K562 (cell line): ENCODE measurements around the gene TSPAN15. TPM values are rescaled to one million over a fixed set of nuclear protein-coding genes. Genes with fewer than 3 reads are reported as not detected.

ENCODE experiments used
- ARID1B ChIP-seq: fragments of 450-650 bp; IDR thresholded peaks from 2 replicates; pipeline ENCODE4 v1.6.1; 2016; ENCODE audit warnings: antibody characterized with exemption, mild to moderate bottlenecking, inconsistent platforms
- CTCF ChIP-seq, 3 experiments: IDR thresholded peaks in 2 of 3; conservative IDR thresholded peaks in 1 of 3; 2 replicates each; pipeline ENCODE4 v1.5.1; 2011 to 2012; ENCODE audit warnings: low read length in 3 of 3, mild to moderate bottlenecking in 3 of 3, control low read depth in 2 of 3, improper control_type of control experiment in 1 of 3, inconsistent platforms in 1 of 3, low read depth in 1 of 3, mixed read lengths in 1 of 3, moderate library complexity in 1 of 3; ENCODE audit not compliant: insufficient read depth in 2 of 3
- FOS ChIP-seq: IDR thresholded peaks from 3 replicates; pipeline ENCODE4 v1.6.1; 2011; ENCODE audit not compliant: insufficient read length; ENCODE audit errors: extremely low read depth
- HLTF ChIP-seq: fragments of 450-650 bp; IDR thresholded peaks from 2 replicates; pipeline ENCODE4 v1.6.1; 2016
- MBD1 ChIP-seq: fragments of 250-450 bp; sonication (Bioruptor Pico); IDR thresholded peaks from 2 replicates; pipeline ENCODE4 v1.8.0; 2022; ENCODE audit warnings: inconsistent platforms
- MTA1 ChIP-seq: fragments of 450-650 bp; IDR thresholded peaks from 2 replicates; pipeline ENCODE4 v1.6.1; 2017; ENCODE audit warnings: borderline replicate concordance
- PRDM10 ChIP-seq: fragments of 450-650 bp; IDR thresholded peaks from 2 replicates; pipeline ENCODE4 v1.6.1; 2018; ENCODE audit not compliant: partially characterized antibody
- SP1 ChIP-seq: sonication (generic); formaldehyde crosslinking; IDR thresholded peaks from 2 replicates; pipeline ENCODE4 v1.8.1; 2022; ENCODE audit warnings: mild to moderate bottlenecking, missing genetic modification reagents
- TRIM28 ChIP-seq: fragments of 450-650 bp; IDR thresholded peaks from 2 replicates; pipeline ENCODE4 v1.6.1; 2017
- ZBTB40 ChIP-seq, 2 experiments: fragments of 450-650 bp in 1 of 2; sonication (generic) in 1 of 2; formaldehyde crosslinking in 1 of 2; IDR thresholded peaks; 2 replicates each; pipeline versions ENCODE4 v1.7.1 to v1.9.0; 2016 to 2022; ENCODE audit warnings: inconsistent platforms in 1 of 2, mild to moderate bottlenecking in 1 of 2, missing genetic modification reagents in 1 of 2
- ZNF57 ChIP-seq: fragments of 450-650 bp; formaldehyde crosslinking; IDR thresholded peaks from 2 replicates; pipeline ENCODE4 v1.4.0; 2020; ENCODE audit warnings: mild to moderate bottlenecking, moderate library complexity
- polyA plus RNA-seq, 8 experiments: library from polyadenylated mRNA; depleted of rRNA in 4 of 8; stranded (reverse) in 5 of 8; unstranded in 3 of 8; fragments of >200 nt; fragmentation: Nextera tagmentation in 2 of 8; fragmentation: Illumina TruSeq in 1 of 8; extraction: Ambion mirVana in 2 of 8; extraction: Trizol in 1 of 8; gene quantifications; 2 replicates each; pipeline versions ENCODE4 v1.2.1 to v1.2.3, GENCODE V29; 2011 to 2014; ENCODE audit warnings: inconsistent platforms in 1 of 8, missing spikeins in 1 of 8
- total RNA-seq, 7 experiments: library from RNA; depleted of rRNA in 6 of 7; stranded (reverse); fragments of >200 nt in 6 of 7; fragmentation: Illumina TruSeq in 2 of 7; extraction: Trizol in 2 of 7; gene quantifications; 2 replicates each; pipeline versions ENCODE4 v1.2.1 to v1.2.3, GENCODE V29; 2011 to 2021; ENCODE audit warnings: low replicate concordance in 1 of 7

TSPAN15 gene
- total and polyA plus RNA-seq, 9 of the 15 experiments (the other 6 are each of a cell fraction or from before 2014, with no cell fraction given), result 0.33 to 1.0 (median 0.45) TPM; not detected in 2

- TF ChIP-seq TRIM28 (no peak), FOS (no peak), ZNF57 (CRISPR knock-in tag) (no peak), HLTF (no peak), MBD1 (no peak), PRDM10 (no peak), SP1 (CRISPR knock-in tag) (0 out of 2 replicates have a peak, but pooled peaks have one; percentile 37), MTA1 (no peak), ZBTB40 (IDR thresholded peaks at IDR 0.05) (no peak), ZBTB40 (CRISPR knock-in tag; IDR thresholded peaks at IDR 0.05) (no peak), ARID1B (peak; percentile 63), CTCF (IDR thresholded peaks at IDR 0.05 in 2 of 3, conservative IDR thresholded peaks at IDR 0.05 in 1 of 3; ENCODE audit: insufficient read depth in 2 of 3, low read depth in 1 of 3, low read length in 3 of 3) (0 out of 6 replicates have a peak, but pooled peaks of 1 of the 3 experiments have one; percentile 1)
These were observed 39.8 kb upstream of the TSPAN15 start (continued) for GRCh38 chr10:69411476-69411875.
